PFSK-1 (cell line): ENCODE measurements around the gene MAST3.

Experiments
- FOXP2 ChIP-seq: optimal IDR thresholded peaks from 2 replicates; pipeline ENCODE3; 2011; ENCODE audit warnings: borderline replicate concordance, control low read depth, inconsistent platforms; ENCODE audit not compliant: insufficient read depth; ENCODE audit errors: extremely low read length, extremely low read depth
- POLR2AphosphoS5 ChIP-seq: IDR thresholded peaks from 2 replicates; pipeline ENCODE4 v1.6.1; 2012; ENCODE audit warnings: low read depth, mild to moderate bottlenecking, control low read depth, low read length, moderate library complexity
- SIN3A ChIP-seq: IDR thresholded peaks from 2 replicates; pipeline ENCODE4 v1.6.1; 2012; ENCODE audit warnings: mild to moderate bottlenecking, low read length, moderate library complexity, borderline replicate concordance; ENCODE audit not compliant: insufficient read depth
- TAF1 ChIP-seq: IDR thresholded peaks from 2 replicates; pipeline ENCODE4 v1.6.1; 2012; ENCODE audit warnings: low read length, control low read depth, borderline replicate concordance; ENCODE audit not compliant: insufficient read depth
- TF ChIP-seq, protein P1 (sequence below), 2 experiments: IDR thresholded peaks; 2 replicates each; pipeline versions ENCODE4 v1.6.1 to v1.8.0; 2011 to 2012; ENCODE audit warnings: low read depth in 2 of 2, low read length in 2 of 2, control low read depth in 1 of 2, inconsistent platforms in 1 of 2, mild to moderate bottlenecking in 1 of 2, moderate library complexity in 1 of 2; ENCODE audit not compliant: insufficient read depth in 1 of 2

Gene MAST3

DNA sequence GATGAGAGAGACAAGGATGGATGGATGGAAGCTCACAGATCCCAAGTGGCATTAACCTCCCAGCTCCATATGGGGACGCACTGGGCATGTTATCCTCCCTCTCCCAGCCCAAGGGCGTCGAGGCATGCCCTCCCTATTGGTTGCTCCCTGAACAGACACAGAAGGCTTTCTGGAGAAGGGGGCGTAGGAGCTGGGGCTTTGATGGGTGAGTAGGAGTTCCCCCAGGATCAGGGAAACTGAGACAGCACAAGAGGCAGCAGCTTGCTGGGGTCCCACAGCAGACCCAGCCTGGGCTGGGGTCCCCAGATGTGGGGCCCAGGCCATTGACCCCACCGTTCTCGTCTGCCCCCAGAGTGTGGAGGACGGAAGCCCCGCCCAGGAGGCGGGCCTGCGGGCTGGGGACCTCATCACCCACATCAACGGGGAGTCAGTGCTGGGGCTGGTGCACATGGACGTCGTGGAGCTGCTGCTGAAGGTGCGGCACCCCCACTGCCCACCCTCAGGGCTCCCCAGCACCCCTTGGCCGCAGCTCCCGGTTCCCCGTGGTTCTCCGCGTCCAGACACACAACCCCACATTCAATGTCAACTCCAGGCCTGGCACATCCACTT, 47.9 kb downstream of the MAST3 start:
- TF ChIP-seq POLR2AphosphoS5 = no peak
- TF ChIP-seq SIN3A = no peak
- TF ChIP-seq FOXP2 = no peak
- no peak for TF ChIP-seq TAF1

- TF ChIP-seq FOXP2 = no peak
- no peak for TF ChIP-seq SIN3A
- TF ChIP-seq TAF1 = no peak
- TF ChIP-seq, protein P1, sequence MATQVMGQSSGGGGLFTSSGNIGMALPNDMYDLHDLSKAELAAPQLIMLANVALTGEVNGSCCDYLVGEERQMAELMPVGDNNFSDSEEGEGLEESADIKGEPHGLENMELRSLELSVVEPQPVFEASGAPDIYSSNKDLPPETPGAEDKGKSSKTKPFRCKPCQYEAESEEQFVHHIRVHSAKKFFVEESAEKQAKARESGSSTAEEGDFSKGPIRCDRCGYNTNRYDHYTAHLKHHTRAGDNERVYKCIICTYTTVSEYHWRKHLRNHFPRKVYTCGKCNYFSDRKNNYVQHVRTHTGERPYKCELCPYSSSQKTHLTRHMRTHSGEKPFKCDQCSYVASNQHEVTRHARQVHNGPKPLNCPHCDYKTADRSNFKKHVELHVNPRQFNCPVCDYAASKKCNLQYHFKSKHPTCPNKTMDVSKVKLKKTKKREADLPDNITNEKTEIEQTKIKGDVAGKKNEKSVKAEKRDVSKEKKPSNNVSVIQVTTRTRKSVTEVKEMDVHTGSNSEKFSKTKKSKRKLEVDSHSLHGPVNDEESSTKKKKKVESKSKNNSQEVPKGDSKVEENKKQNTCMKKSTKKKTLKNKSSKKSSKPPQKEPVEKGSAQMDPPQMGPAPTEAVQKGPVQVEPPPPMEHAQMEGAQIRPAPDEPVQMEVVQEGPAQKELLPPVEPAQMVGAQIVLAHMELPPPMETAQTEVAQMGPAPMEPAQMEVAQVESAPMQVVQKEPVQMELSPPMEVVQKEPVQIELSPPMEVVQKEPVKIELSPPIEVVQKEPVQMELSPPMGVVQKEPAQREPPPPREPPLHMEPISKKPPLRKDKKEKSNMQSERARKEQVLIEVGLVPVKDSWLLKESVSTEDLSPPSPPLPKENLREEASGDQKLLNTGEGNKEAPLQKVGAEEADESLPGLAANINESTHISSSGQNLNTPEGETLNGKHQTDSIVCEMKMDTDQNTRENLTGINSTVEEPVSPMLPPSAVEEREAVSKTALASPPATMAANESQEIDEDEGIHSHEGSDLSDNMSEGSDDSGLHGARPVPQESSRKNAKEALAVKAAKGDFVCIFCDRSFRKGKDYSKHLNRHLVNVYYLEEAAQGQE (IDR thresholded peaks at IDR 0.05; ENCODE audit: insufficient read depth in 1 of 2, low read depth in 2 of 2, low read length in 2 of 2) = no peak
- no peak for TF ChIP-seq POLR2AphosphoS5
Observed at GRCh38 chr19:18147396-18147795, 49.8 kb downstream of the MAST3 start.

DNA sequence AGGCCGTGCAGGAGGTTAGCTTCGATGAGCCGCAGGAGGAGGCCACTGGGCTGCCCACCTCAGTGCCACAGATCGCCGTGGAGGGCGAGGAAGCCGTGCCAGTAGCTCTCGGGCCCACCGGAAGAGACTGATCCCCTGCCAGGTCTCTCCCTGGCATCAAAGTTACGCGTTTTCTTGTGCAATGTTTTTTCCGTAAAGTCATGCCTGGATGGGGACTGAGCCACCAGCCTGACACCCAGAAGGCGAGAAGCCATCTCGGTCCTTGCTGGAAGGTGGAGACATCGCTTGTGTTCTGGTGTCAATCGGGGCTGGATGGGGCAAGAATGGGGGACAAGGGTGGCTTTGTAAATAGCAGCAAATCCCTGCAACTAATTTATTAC, 52.0 kb downstream of the MAST3 start:
- TF ChIP-seq, protein P1 (IDR thresholded peaks at IDR 0.05; ENCODE audit: insufficient read depth in 1 of 2, low read depth in 2 of 2, low read length in 2 of 2) = no peak
- TF ChIP-seq TAF1 = no peak
- no peak for TF ChIP-seq SIN3A
- TF ChIP-seq POLR2AphosphoS5 = no peak
- TF ChIP-seq FOXP2 = no peak

DNA sequence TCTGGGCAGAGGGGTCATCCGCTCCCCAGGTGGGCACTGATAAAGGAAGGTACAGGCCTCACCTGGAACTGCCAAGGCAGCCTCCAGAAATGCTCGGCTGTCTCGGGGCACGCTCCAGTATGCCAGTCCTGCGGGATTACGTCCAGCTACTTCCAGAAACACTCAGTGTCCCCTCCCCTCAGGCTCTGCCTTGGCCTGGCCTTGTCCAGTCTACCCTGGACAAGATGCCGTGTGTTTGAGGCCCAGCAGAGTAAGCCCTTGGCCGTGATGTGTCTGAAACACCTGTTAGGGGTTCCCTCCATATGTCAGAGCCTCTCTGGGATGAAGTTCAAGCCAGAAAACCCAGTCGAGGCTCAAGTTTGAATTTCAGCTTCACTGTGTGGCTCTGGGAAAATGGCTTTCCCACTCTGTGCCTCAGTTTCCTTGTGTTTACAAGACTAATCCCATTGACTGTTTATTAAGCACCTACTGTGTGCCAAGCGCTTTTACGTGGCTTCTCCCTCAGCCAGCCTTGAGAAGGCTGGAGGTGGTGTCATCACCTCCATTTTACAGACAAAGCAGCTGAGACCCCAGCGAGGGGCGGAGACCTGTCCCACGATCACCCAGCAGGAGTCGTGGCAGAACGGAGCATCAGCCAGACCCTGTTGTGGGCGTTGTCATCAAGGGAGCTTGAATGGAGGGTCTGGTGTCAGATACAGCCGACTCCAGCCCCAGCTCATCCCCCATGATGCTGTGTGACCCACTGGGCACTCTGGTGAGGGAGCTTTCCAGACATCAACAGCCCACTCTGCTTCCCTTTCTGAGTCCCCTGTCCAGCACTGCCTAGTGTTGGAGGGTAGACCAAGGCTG, 53.4 kb downstream of the MAST3 start:
- TF ChIP-seq FOXP2 (no peak), POLR2AphosphoS5 (no peak)
- TF ChIP-seq, protein P1 (IDR thresholded peaks at IDR 0.05; ENCODE audit: insufficient read depth in 1 of 2, low read depth in 2 of 2, low read length in 2 of 2) = no peak

- TF ChIP-seq SIN3A = peak; percentile 53; the same call in 1 of the 2 replicates
- TF ChIP-seq TAF1 = no peak
- TF ChIP-seq POLR2AphosphoS5 = peak; percentile 47; the same call in 1 of the 2 replicates
- TF ChIP-seq, protein P1 (IDR thresholded peaks at IDR 0.05; ENCODE audit: insufficient read depth in 1 of 2, low read depth in 2 of 2, low read length in 2 of 2) = no peak
- TF ChIP-seq FOXP2 = no peak
Observed at GRCh38 chr19:18152442-18152816, 54.9 kb downstream of the MAST3 start.
